SU-DHL-6 (cell line): ENCODE data around the gene VGF.

Experiments
- H2AFZ ChIP-seq: fragments of 200-600 bp; sonication (generic); 2 replicates; pipeline ENCODE4 v1.6.1; 2014; ENCODE audit warnings: low read depth, mild to moderate bottlenecking, moderate library complexity, mixed read lengths, antibody characterized with exemption, low read length; ENCODE audit not compliant: severe bottlenecking
- H3F3A ChIP-seq: fragments of 200-600 bp; shearing (Covaris generic); 2 replicates; pipeline ENCODE4 v1.6.0; 2016; ENCODE audit warnings: antibody characterized with exemption, mild to moderate bottlenecking; ENCODE audit not compliant: insufficient read depth
- H3K27ac ChIP-seq: fragments of 200-600 bp; sonication (generic); 2 replicates; pipeline ENCODE4 v1.5.1; 2016; ENCODE audit warnings: low read depth, mild to moderate bottlenecking, low read length, moderate library complexity, mixed read lengths
- H3K27me3 ChIP-seq: fragments of 200-600 bp; sonication (generic), shearing (Covaris generic); 2 replicates; pipeline ENCODE4 v1.6.0; 2014; ENCODE audit warnings: mild to moderate bottlenecking, low read length
- H3K36me3 ChIP-seq: fragments of 200-600 bp; sonication (generic); 2 replicates; pipeline ENCODE4 v1.6.1; 2014; ENCODE audit warnings: mild to moderate bottlenecking, low read length, mixed read lengths
- H3K4me2 ChIP-seq: fragments of 300-600, 200-600 bp; shearing (Covaris generic), sonication (generic); 2 replicates; pipeline ENCODE4 v1.6.0; 2014; ENCODE audit warnings: low read length, low read depth, mild to moderate bottlenecking; ENCODE audit not compliant: poor library complexity, severe bottlenecking
- H3K4me3 ChIP-seq: fragments of 200-600 bp; sonication (generic); 2 replicates; pipeline ENCODE4 v1.5.1; 2014; ENCODE audit warnings: antibody characterized with exemption, low read length, mild to moderate bottlenecking, mixed read lengths; ENCODE audit not compliant: insufficient read depth, poor library complexity, severe bottlenecking
- H3K79me2 ChIP-seq: fragments of 200-600 bp; sonication (generic); 2 replicates; pipeline ENCODE4 v1.6.1; 2014; ENCODE audit warnings: mild to moderate bottlenecking, low read length, moderate library complexity; ENCODE audit not compliant: insufficient read depth
- H3K9ac ChIP-seq: fragments of 200-600 bp; sonication (generic); 2 replicates; pipeline ENCODE4 v1.7.0; 2014; ENCODE audit warnings: mild to moderate bottlenecking, low read length
- H3K9me2 ChIP-seq: fragments of 200-600 bp; sonication (generic); replicated peaks from 2 replicates; pipeline ENCODE4 v1.6.1; 2014; ENCODE audit warnings: low read length; ENCODE audit not compliant: insufficient read depth
- H3K9me3 ChIP-seq: fragments of 200-600 bp; sonication (generic); 2 replicates; pipeline ENCODE4 v1.6.1; 2014; ENCODE audit warnings: low read length, mixed read lengths; ENCODE audit not compliant: insufficient read depth
- H4K20me1 ChIP-seq: fragments of 200-600 bp; sonication (generic); 2 replicates; pipeline ENCODE4 v1.6.1; 2014; ENCODE audit warnings: low read depth, mild to moderate bottlenecking, antibody characterized with exemption, low read length, moderate library complexity, mixed read lengths
- CTCF ChIP-seq: fragments of 200-600 bp; sonication (generic); IDR thresholded peaks from one replicate; pipeline ENCODE4 v1.5.1; 2017; ENCODE audit warnings: antibody characterized with exemption, mild to moderate bottlenecking, low read length, moderate library complexity; ENCODE audit not compliant: insufficient read depth, poor library complexity, severe bottlenecking
- EZH2phosphoT487 ChIP-seq: fragments of 200-600 bp; sonication (generic), shearing (Covaris generic); conservative IDR thresholded peaks from 2 replicates; pipeline ENCODE4 v1.6.1; 2018; ENCODE audit warnings: mild to moderate bottlenecking, antibody characterized with exemption, low read length, moderate library complexity, mixed read lengths

The VGF gene

GRCh38 chr7:101169110-101169837, 3.9 kb upstream of the VGF start:
- H3K27ac ChIP-seq, result no peak overlapping the region
- H3K79me2 ChIP-seq, result no peaks in the 10 kb centered on the region
- H3K9ac ChIP-seq, result no peak overlapping the region
- peak overlapping the region; percentile 9 for H3K4me2 ChIP-seq
- no peaks in the 10 kb centered on the region for H4K20me1 ChIP-seq
- H3K9me3 ChIP-seq, result no peaks in the 10 kb centered on the region
- H3K4me3 ChIP-seq, result no peak overlapping the region
- H3K27me3 ChIP-seq, result no peaks in the 10 kb centered on the region
- H3F3A ChIP-seq, result no peaks in the 10 kb centered on the region
- no peak overlapping the region for H2AFZ ChIP-seq
- TF ChIP-seq EZH2phosphoT487, result no peak
- TF ChIP-seq CTCF, result no peak
- no peaks in the 10 kb centered on the region for H3K9me2 ChIP-seq
- H3K36me3 ChIP-seq, result no peaks in the 10 kb centered on the region

- H3K4me3 ChIP-seq, result no peak overlapping the region
- H3K27me3 ChIP-seq, result no peaks in the 10 kb centered on the region
- H3F3A ChIP-seq, result no peaks in the 10 kb centered on the region
- no peak overlapping the region for H3K9ac ChIP-seq
- H3K9me3 ChIP-seq, result no peaks in the 10 kb centered on the region
- no peak for TF ChIP-seq EZH2phosphoT487
- no peak for TF ChIP-seq CTCF
- H3K4me2 ChIP-seq, result no peak overlapping the region
- H3K27ac ChIP-seq, result no peak overlapping the region
- no peaks in the 10 kb centered on the region for H4K20me1 ChIP-seq
- no peaks in the 10 kb centered on the region for H3K79me2 ChIP-seq
- H3K9me2 ChIP-seq, result no peaks in the 10 kb centered on the region
- H3K36me3 ChIP-seq, result no peaks in the 10 kb centered on the region
- H2AFZ ChIP-seq, result no peak overlapping the region
Observed at GRCh38 chr7:101168412-101169049, 3.2 kb upstream of the VGF start.

- Histone ChIP-seq H3K9me3 (no peaks in the 10 kb centered on the region), H4K20me1 (no peaks in the 10 kb centered on the region), H3F3A (no peaks in the 10 kb centered on the region), H3K9ac (no peak overlapping the region), H3K36me3 (no peaks in the 10 kb centered on the region), H3K9me2 (no peaks in the 10 kb centered on the region), H3K4me3 (no peak overlapping the region), H3K4me2 (no peak overlapping the region), H2AFZ (no peak overlapping the region), H3K27me3 (no peaks in the 10 kb centered on the region), H3K27ac (no peak overlapping the region), H3K79me2 (no peaks in the 10 kb centered on the region)
- TF ChIP-seq CTCF, result no peak
- TF ChIP-seq EZH2phosphoT487, result no peak
Observed at GRCh38 chr7:101167645-101168411, 2.5 kb upstream of the VGF start.
